ENCODE measurements around the gene KRCC1.
"Not testable (repeated sequence)": the region's sequence is repeated elsewhere in the genome, so short reads cannot be mapped to it uniquely, and the experiment has no call there.

Gene KRCC1

DNA sequence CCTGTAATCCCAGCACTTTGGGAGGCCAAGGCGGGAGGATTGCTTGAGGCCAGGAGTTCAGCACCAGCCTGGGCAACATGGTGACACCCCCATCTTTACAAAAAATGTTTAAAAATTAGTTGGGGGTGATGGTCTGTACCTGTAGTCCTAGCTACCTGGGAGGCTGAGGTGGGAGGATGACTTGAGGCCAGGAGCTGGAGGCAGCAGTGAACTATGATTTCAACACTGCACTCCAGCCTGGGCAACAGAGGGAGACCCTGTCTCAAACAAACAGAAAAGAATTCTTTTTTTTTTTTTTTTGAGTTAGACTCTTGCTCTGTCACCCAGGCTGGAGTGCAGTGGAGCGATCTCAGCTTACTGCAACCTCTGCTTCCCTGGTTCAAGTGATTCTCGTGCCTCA is 55.1 kb downstream of the KRCC1 start:
- not testable (repeated sequence) for DNase-seq (ENCODE audit: low spot score)

DNA sequence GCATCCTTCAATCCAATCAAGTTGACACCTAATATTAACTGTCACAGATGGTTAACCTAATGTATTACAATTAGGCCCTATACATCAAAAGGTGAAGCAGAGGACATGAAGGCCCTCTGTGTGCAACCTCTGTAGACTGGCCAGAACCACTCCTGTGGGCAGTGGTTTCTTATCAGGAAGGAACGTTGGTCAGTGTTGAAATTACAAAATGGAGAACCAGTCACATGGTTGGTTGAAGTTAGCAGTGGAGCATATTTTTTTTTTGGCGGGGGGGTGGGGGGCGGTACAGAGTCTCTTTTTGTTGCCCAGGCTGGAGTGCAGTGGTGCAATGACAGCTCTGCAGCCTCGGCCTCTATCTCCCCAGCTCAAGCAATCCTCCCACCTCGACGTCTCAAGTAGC is 59.0 kb downstream of the KRCC1 start:
- no peak for DNase-seq (ENCODE audit: low spot score)

DNA sequence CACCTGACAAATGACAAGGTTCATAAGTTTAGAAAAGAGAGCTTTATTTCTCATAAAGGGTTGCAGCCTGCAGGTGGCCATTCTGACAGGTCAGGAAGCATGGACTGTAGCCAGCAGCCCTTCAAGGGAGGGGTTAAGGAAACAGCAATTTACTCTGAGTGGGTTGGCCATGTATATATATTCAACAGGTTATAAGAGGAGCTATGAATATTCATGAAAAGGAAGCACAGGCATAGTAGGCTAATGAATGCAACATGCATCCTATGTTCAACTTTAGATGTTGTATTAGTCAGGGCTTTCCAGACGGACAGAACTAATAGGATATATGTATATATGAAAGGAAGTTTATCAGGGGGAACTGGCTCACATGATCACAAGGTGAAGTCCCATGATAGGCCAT is 59.8 kb downstream of the KRCC1 start:
- no peak for DNase-seq (ENCODE audit: low spot score)

DNA sequence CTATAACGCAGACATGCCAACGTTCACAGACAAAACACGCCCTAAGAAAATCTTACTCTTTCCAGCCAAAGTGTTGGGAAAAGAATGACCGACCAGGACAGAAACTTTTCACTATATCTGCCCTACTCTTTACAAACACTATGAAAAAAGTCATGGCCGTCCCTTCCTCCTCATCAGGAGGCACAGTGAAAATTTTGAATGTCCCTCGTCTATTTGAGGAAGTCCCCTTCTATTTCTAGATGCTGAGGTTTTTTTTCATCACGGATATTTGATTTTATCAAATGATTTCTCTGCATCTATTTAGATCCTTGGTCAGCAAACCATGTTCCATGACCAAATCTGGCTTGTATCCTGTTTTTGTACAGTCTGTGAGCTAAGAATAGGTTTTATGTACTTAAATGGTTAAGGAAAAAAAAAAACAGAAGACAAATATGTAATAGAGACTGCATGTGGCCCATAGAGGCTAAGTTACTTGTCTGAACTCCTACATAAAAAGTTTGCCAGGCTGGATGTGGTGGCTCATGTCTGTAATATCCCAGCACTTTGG is 61.2 kb downstream of the KRCC1 start:
- DNase-seq (ENCODE audit: low spot score), result not testable (repeated sequence)

DNA sequence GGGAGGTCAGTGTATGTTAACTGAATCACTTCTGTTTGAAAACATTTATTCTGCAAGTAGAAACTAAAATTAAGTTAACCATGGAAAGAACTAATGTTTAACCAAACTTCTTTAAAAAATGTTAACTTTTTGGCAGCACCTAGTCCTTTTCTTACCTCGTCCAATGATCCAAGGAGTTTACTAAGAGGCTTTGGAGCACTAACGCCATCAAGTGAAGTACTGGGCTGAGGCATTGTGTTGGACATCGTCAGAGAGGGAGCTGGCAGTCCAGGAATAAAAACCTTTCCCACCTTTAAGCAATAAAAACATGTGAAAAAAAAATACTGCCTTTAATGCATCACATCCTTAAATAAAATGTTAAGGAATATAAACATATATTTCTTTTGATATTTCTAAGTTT is 63.0 kb downstream of the KRCC1 start:
- not testable (repeated sequence) for DNase-seq (ENCODE audit: low spot score)

DNA sequence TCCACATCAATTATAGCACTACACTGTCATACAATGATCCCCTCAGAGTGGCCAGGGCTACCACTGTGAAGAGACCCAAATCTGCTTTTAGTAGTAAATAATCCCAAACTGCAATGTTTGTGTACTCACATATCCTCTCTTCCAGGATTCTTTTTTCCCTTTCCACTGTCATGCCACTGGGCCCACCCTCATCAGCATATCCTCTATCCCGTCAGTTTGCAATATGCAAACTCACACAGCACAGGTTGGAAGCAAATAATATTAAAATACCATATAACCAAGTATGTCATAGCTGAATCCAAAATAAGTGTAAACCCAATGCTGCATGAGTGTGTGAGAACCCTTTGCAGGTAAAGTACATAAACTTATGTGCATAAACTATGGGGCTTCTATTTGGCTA is 68.1 kb downstream of the KRCC1 start:
- DNase-seq (ENCODE audit: low spot score), result not testable (repeated sequence)

DNA sequence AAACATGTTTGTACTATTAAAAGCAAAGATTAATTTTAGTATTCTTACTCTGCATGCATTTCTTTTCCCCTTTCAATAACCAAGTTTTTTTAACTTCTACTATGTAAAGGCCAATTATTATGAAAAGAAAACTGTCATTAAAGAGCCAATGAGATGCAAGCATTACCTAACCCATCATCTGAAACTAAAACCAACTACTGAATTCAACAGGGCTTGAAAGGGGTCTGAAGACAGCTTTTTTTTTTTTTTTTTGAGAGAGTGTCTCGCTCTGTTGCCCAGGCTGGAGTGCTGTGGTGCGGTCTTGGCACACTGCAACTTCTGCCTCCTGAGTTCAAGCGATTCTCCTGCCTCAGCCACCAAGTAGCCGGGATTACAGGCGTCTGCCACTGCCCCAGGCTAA is 69.7 kb downstream of the KRCC1 start:
- not testable (repeated sequence) for DNase-seq (ENCODE audit: low spot score)

DNA sequence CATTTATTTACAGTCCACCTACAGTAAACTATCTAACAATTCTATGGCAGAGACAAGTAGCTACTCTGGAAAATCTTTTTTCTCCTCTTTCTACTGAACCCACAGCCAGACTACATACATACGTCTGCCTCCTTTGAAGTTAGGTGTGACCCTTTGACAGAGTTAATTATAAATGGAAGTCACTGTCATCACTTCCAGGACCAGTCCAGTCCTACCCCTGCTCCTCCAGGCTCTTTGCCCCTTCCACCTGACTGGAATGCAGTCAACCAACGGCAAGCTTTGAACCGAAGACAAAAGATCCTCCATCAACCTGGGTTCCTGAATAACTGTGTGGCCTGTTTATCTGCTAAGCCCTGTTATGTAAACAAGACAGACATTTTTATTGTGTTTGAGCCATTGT is 74.4 kb downstream of the KRCC1 start:
- DNase-seq (ENCODE audit: low spot score), result not testable (repeated sequence)
